BLaER1 treated with 17β-estradiol and CSF1 and Interleukin-3, amounts not matched to agents 10 nM and 100 nM (cell line): ENCODE data around the gene LRRC25.

Experiments used
- H3K27ac ChIP-seq, 11 experiments: shearing (Covaris generic); formaldehyde crosslinking; 2 replicates each; pipeline ENCODE4 v1.8.1; 2022
- H3K27me3 ChIP-seq, 11 experiments: shearing (Covaris generic); formaldehyde crosslinking; 2 replicates each; pipeline ENCODE4 v1.8.1; 2022
- H3K36me3 ChIP-seq, 11 experiments: shearing (Covaris generic); formaldehyde crosslinking; 2 replicates each; pipeline ENCODE4 v1.8.1; 2022
- H3K4me1 ChIP-seq, 10 experiments: shearing (Covaris generic); formaldehyde crosslinking; 2 replicates each; pipeline ENCODE4 v1.8.1; 2022
- H3K4me2 ChIP-seq, 11 experiments: shearing (Covaris generic); formaldehyde crosslinking; 2 replicates each; pipeline ENCODE4 v1.8.1; 2022
- H3K4me3 ChIP-seq, 10 experiments: shearing (Covaris generic); formaldehyde crosslinking; 2 replicates each; pipeline ENCODE4 v1.8.1; 2022
- H3K9ac ChIP-seq, 11 experiments: shearing (Covaris generic); formaldehyde crosslinking; 2 replicates each; pipeline ENCODE4 v1.8.1; 2022
- H3K9me3 ChIP-seq, 11 experiments: shearing (Covaris generic); formaldehyde crosslinking; replicated peaks in 1 of 11; 2 replicates each; pipeline ENCODE4 v1.8.1; 2022
- H4K20me1 ChIP-seq, 11 experiments: shearing (Covaris generic); formaldehyde crosslinking; 2 replicates each; pipeline ENCODE4 v1.8.1; 2022
- Cebpa-rat ChIP-seq, 11 experiments: shearing (Covaris generic); IDR thresholded peaks; 2 replicates each; pipeline ENCODE4 v1.8.1; 2022

The LRRC25 gene

DNA sequence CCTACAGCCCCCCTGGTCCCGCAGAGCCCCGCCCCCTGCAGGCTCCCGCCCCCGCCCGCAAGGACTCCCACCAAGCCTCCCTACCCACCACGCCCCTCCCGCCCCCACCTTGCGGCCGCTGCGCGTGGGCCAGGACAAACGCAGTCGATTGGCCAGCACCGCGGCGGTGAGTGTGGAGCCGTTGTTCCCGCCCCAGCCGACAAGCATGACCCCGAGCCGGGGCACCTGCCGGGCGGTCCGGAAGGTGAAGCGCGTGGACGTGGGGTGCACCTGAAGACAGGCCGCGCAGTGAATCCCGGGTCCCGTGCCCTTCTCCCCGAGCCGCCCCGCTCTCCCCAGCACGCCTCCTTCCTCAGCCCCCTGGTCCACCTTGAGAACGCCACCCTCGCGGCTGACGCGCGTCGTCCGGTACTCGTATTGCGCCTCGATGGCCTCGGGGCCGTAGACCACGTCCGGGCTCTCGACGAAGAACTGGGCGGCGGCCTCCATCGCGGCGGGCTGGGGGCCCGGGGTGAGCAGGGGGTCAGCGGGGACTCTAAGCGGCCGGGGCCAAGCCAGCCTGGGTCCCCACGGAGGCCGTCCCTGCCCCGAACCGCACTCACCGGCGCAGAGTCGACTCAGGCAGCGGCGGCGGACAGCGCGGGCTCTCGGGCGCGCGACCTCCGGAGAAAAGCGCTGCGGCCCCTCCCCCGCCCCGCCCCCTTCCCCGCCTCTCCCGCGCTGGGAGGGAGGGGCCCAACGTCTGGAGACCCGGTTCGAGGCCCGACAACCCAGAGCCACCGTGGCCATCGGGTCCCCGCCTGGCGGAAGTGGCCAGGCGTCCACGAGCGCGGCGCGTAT is 40.3 kb upstream of the LRRC25 start, which contains the start of gene ISYNA1:
ISYNA1 (minus strand) TSS at position 643 of the 840 bp plus-strand sequence; CDS start at position 489, 154 bp downstream.
- Histone ChIP-seq H3K4me3 (peak within 1 kb of the TSS; percentile 51 to 77 (median 69)), H3K27ac (peak within 1 kb of the TSS in 10 of 11 experiments; percentile 53 to 79 (median 70); a peak in 20 of 22 replicates), H3K9me3 (no peaks in the 10 kb centered on the region), H3K4me2 (peak within 1 kb of the TSS; percentile 93 to 99 (median 97)), H4K20me1 (peaks cover 42 to 82% (median 61%) of the 10 kb centered on the region in 11 experiments; a peak in 21 of 22 replicates), H3K27me3 (no peaks in the 10 kb centered on the region), H3K4me1 (peaks cover 50 to 74% (median 69%) of the 10 kb centered on the region in 10 experiments), H3K9ac (peak within 1 kb of the TSS; percentile 67 to 86 (median 79)), H3K36me3 (peaks cover 4 to 32% (median 19%) of the 10 kb centered on the region in 11 experiments; a peak in 18 of 22 replicates)
- no peak for TF ChIP-seq Cebpa-rat (IDR thresholded peaks at IDR 0.05)

- H3K9ac ChIP-seq, result peak overlapping the region; percentile 53 to 81 (median 70); a peak in 20 of 22 replicates
- no peaks in the 10 kb centered on the region for H3K9me3 ChIP-seq
- H3K27ac ChIP-seq, result peak overlapping the region in 9 of 11 experiments; percentile 30 to 79 (median 73); a peak in 16 of 22 replicates
- H4K20me1 ChIP-seq, result peaks cover 38 to 74% (median 61%) of the 10 kb centered on the region in 11 experiments; a peak in 21 of 22 replicates
- peak overlapping the region; percentile 76 to 99 (median 93) for H3K4me2 ChIP-seq
- H3K4me1 ChIP-seq, result peaks cover 58 to 82% (median 74%) of the 10 kb centered on the region in 10 experiments
- H3K36me3 ChIP-seq, result peaks cover 0 to 32% (median 18%) of the 10 kb centered on the region in 11 experiments; a peak in 16 of 22 replicates
- TF ChIP-seq Cebpa-rat (IDR thresholded peaks at IDR 0.05), result no peak
- H3K4me3 ChIP-seq, result peak overlapping the region; percentile 47 to 77 (median 64)
- H3K27me3 ChIP-seq, result no peaks in the 10 kb centered on the region
These were observed 39.5 kb upstream of the LRRC25 start for GRCh38 chr19:18436671-18437490.

DNA sequence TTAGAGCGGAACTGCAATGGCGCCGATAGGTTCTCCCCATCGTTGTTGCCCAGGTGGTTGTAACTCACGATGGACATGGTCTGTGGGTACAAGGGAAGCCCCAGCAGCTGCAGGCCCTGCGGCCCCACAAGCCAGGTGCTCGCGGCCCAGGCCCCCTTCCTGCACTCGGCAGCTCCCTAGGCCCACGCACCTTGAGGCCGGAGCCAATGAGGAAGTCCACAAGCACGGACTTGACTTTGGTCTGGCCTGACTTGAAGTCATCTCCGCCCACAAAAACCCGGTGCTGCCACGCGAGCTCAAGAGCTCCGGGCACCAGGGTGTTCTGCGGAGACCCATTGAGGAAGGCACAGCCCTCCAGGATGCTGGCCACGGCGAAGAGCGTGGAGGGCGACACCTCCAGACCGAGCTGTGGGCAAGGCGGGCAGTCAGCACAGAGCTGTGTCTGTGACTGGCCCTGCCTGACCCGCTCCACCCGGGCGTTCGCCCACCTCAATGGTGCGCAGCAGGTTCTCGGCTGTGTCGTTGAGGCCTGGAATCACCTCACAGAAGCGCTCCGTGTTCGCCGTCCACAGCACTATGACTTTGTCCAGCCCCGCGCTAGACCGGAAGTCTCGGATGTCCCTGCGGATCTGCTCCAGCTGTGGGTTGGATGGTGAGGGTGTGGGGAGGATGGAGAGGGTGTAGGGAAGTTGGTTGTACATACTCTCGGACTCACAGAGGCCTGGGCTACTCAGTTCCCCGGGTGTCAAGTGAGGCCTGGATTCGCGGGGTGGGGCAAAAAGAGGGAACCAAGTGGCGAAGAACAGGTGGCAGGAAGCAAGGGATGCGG is 38.6 kb upstream of the LRRC25 start:
- H3K4me3 ChIP-seq, result peak overlapping the region in 9 of 10 experiments; percentile 47 to 77 (median 64); a peak in 15 of 20 replicates
- peaks cover 64 to 88% (median 79%) of the 10 kb centered on the region in 10 experiments for H3K4me1 ChIP-seq
- peaks cover 0 to 38% (median 19%) of the 10 kb centered on the region in 11 experiments; a peak in 16 of 22 replicates for H3K36me3 ChIP-seq
- peak overlapping the region in 8 of 11 experiments; percentile 30 to 79 (median 74); a peak in 12 of 22 replicates for H3K27ac ChIP-seq
- peaks cover 29 to 66% (median 52%) of the 10 kb centered on the region in 11 experiments; a peak in 21 of 22 replicates for H4K20me1 ChIP-seq
- H3K9me3 ChIP-seq, result no peaks in the 10 kb centered on the region
- peak overlapping the region in 9 of 11 experiments; percentile 53 to 81 (median 71); a peak in 15 of 22 replicates for H3K9ac ChIP-seq
- H3K27me3 ChIP-seq, result no peaks in the 10 kb centered on the region
- TF ChIP-seq Cebpa-rat (IDR thresholded peaks at IDR 0.05), result no peak
- peak overlapping the region; percentile 76 to 99 (median 92) for H3K4me2 ChIP-seq

GRCh38 chr19:18435178-18435841 is 37.9 kb upstream of the LRRC25 start:
- peak overlapping the region in 2 of 10 experiments; percentile 65 to 67; a peak in 1 of 20 replicates for H3K4me3 ChIP-seq
- peaks cover 71 to 88% (median 82%) of the 10 kb centered on the region in 10 experiments for H3K4me1 ChIP-seq
- peak overlapping the region; percentile 87 to 99 (median 95); a peak in 21 of 22 replicates for H3K4me2 ChIP-seq
- H3K9ac ChIP-seq, result no peak overlapping the region
- peaks cover 0 to 45% (median 19%) of the 10 kb centered on the region in 11 experiments; a peak in 17 of 22 replicates for H3K36me3 ChIP-seq
- H3K27ac ChIP-seq, result peak overlapping the region in 1 of 11 experiments; percentile 5; a peak in 1 of 22 replicates
- H3K9me3 ChIP-seq, result no peaks in the 10 kb centered on the region
- H4K20me1 ChIP-seq, result peaks cover 26 to 64% (median 45%) of the 10 kb centered on the region in 11 experiments; a peak in 20 of 22 replicates
- no peak for TF ChIP-seq Cebpa-rat (IDR thresholded peaks at IDR 0.05)
- H3K27me3 ChIP-seq, result no peaks in the 10 kb centered on the region

- H3K4me2 ChIP-seq, result peak overlapping the region; percentile 87 to 99 (median 93)
- peaks cover 22 to 64% (median 38%) of the 10 kb centered on the region in 11 experiments; a peak in 19 of 22 replicates for H4K20me1 ChIP-seq
- H3K4me1 ChIP-seq, result peaks cover 78 to 89% (median 82%) of the 10 kb centered on the region in 10 experiments
- H3K9ac ChIP-seq, result peak overlapping the region; percentile 19 to 85 (median 82); a peak in 20 of 22 replicates
- H3K9me3 ChIP-seq, result no peaks in the 10 kb centered on the region
- H3K27ac ChIP-seq, result peak overlapping the region in 10 of 11 experiments; percentile 27 to 93 (median 88); a peak in 17 of 22 replicates
- peak overlapping the region in 9 of 10 experiments; percentile 54 to 77 (median 66); a peak in 18 of 20 replicates for H3K4me3 ChIP-seq
- peaks cover 0 to 45% (median 19%) of the 10 kb centered on the region in 11 experiments; a peak in 17 of 22 replicates for H3K36me3 ChIP-seq
- no peaks in the 10 kb centered on the region for H3K27me3 ChIP-seq
- no peak for TF ChIP-seq Cebpa-rat (IDR thresholded peaks at IDR 0.05)
These were observed 37.2 kb upstream of the LRRC25 start for GRCh38 chr19:18434411-18435175.

GRCh38 chr19:18433735-18434398 is 36.4 kb upstream of the LRRC25 start:
- TF ChIP-seq Cebpa-rat (IDR thresholded peaks at IDR 0.05), result no peak
- Histone ChIP-seq H3K36me3 (peaks cover 0 to 45% (median 19%) of the 10 kb centered on the region in 11 experiments; a peak in 17 of 22 replicates), H3K27me3 (no peaks in the 10 kb centered on the region), H4K20me1 (peaks cover 19 to 64% (median 31%) of the 10 kb centered on the region in 11 experiments; a peak in 19 of 22 replicates), H3K27ac (peak overlapping the region in 10 of 11 experiments; percentile 27 to 93 (median 88); a peak in 18 of 22 replicates), H3K9ac (peak overlapping the region; percentile 64 to 85 (median 82); a peak in 21 of 22 replicates), H3K4me3 (peak overlapping the region; percentile 33 to 77 (median 65); a peak in 19 of 20 replicates), H3K4me1 (peaks cover 77 to 89% (median 81%) of the 10 kb centered on the region in 10 experiments), H3K9me3 (no peaks in the 10 kb centered on the region), H3K4me2 (peak overlapping the region; percentile 87 to 99 (median 93))
